Mucosa of descending colon (tissue), 3 donors: Measurements from ENCODE around the gene ERGIC1. TPM values are rescaled to one million over a fixed set of nuclear protein-coding genes. Genes with fewer than 3 reads are reported as not detected.
A peak's percentile ranks its signal among the peaks of the same experiment; 100 is the strongest.
"Not testable (repeated sequence)": the region's sequence is repeated elsewhere in the genome, so short reads cannot be mapped to it uniquely, and the experiment has no call there.

ENCODE experiments used
- ATAC-seq: fragments of 200-7000 bp; cut with Tn5 transposase; one replicate; pipeline ENCODE4 v1.9.1; 2020; ENCODE audit warnings: mild to moderate bottlenecking, moderate library complexity
- DNase-seq, 3 donors: peaks; one replicate each; pipeline ENCODE4 v3.0.0-alpha.2; 2020
- H3K36me3 ChIP-seq: fragments of 200-600 bp; one replicate; pipeline ENCODE4 v1.8.0; 2021; ENCODE audit warnings: low read depth, mild to moderate bottlenecking
- H3K4me1 ChIP-seq: fragments of 200-600 bp; one replicate; pipeline ENCODE4 v1.8.0; 2021; ENCODE audit warnings: low read depth, mild to moderate bottlenecking
- H3K4me3 ChIP-seq: fragments of 200-600 bp; one replicate; pipeline ENCODE4 v1.8.0; 2021; ENCODE audit warnings: mild to moderate bottlenecking
- H3K9me3 ChIP-seq: fragments of 200-600 bp; one replicate; pipeline ENCODE4 v1.8.0; 2021; ENCODE audit warnings: mild to moderate bottlenecking
- CTCF ChIP-seq: fragments of 200-600 bp; IDR thresholded peaks from one replicate; pipeline ENCODE4 v1.8.0; 2022; ENCODE audit warnings: antibody characterized with exemption, mild to moderate bottlenecking
- intact Hi-C, 2 donors: fragments of 100-400 bp; cut with DNase I in 1 of 2; cut with micrococcal nuclease in 1 of 2; formaldehyde crosslinking; loops; one replicate each; pipeline versions ENCODE4 v1.11.0 to v1.11.1; 2022; cut with DNase I, micrococcal nuclease
- total RNA-seq, 3 donors: library from RNA; stranded (reverse); fragmentation: NEBNext Ultra II Directional in 2 of 3; extraction: Animal tissue kit (Norgen Biotek cat#: 25700) in 2 of 3; gene quantifications; one replicate each; pipeline versions ENCODE4 v1.2.1 to v1.2.4, GENCODE V29; 2021 to 2023
- donor health status: DM: no; HTN: no; CAD: no; lungs with moderate emphysema.
- donor health status: DM: no; HTN: no; CAD: no.
- donor health status: DM: no; HTN: yes; CAD: no.

The ERGIC1 gene
- total RNA-seq, 3 donors from 2014 or later: 153 to 222 (median 199) TPM

- DNase-seq (no peak), ATAC-seq (no peak)
- no peak overlapping the region for H3K4me3 ChIP-seq
- H3K36me3 ChIP-seq: no peaks in the 10 kb centered on the region
- H3K4me1 ChIP-seq: peaks cover 38% of the 10 kb centered on the region
- intact Hi-C loops: no loop called here
- H3K9me3 ChIP-seq: no peaks in the 10 kb centered on the region
- TF ChIP-seq CTCF: no peak
These were observed 28.2 kb downstream of the ERGIC1 start for GRCh38 chr5:172862165-172862801.

DNA sequence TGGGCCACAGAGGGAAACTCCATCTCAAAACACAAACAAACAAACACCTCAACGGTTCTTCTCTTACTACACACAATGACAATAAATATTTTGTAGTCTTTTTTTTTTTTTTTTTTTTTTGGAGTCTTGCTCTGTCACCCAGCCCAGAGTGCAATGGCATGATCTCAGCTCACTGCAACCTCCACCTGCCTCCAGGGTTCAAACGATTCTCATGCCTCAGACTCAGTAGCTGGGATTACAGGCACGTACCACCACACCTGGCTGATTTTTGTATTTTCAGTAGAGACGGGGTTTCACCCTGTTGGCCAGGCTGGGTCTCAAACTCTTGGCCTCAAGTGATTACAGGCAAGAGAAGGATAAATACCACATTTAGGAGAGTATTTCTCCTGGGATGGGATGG, 30.1 kb downstream of the ERGIC1 start:
- H3K36me3 ChIP-seq, ATAC-seq, intact Hi-C loops, H3K4me3 ChIP-seq, DNase-seq, H3K9me3 ChIP-seq: not testable (repeated sequence)
- peaks cover 22% of the 10 kb centered on the region for H3K4me1 ChIP-seq

DNA sequence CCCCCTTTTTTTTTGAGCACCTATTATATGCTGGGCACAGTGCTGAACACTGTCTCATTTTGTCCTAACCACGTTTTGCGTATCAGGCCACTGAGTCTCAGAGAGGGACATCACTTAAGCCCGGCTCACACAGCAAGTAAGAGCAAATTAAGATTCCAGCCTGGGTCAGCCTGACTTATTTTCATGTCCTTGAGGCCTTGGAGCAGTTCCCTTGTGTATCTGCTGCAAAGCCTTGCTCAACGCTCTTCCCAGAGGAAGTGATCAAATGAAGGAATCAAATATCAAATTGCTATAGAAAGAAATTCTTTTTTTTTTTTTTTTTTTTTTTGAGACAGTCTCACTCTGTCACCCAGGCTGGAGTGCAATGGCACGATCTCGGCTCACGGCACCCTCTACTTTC, 30.7 kb downstream of the ERGIC1 start:
- Histone ChIP-seq H3K9me3 (no peaks in the 10 kb centered on the region), H3K4me1 (peaks cover 16% of the 10 kb centered on the region), H3K4me3 (no peak overlapping the region), H3K36me3 (no peaks in the 10 kb centered on the region)
- ATAC-seq (no peak), DNase-seq (no peak)
- TF ChIP-seq CTCF: no peak
- intact Hi-C loops: no loop called here

DNA sequence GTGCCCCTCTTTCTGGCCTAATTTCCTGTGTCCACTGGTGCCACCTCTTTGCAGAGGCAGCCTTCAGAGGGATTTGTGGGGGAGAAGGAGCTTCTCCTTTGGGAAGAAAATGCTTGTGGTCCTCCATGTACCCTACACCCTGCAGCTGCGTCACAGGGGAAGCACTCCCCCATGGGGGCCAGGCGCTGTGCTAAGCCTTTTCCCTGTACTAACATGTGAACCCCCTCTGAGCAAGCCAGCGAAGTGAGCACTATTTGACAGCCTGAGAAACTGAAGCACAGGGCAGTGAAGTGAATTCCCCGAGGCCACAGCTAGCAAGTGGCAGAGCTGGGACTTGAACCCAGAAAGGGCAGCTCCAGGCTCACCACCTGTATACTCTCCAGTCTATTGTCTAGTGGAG, 32.3 kb downstream of the ERGIC1 start:
- intact Hi-C loops: no loop called here

DNA sequence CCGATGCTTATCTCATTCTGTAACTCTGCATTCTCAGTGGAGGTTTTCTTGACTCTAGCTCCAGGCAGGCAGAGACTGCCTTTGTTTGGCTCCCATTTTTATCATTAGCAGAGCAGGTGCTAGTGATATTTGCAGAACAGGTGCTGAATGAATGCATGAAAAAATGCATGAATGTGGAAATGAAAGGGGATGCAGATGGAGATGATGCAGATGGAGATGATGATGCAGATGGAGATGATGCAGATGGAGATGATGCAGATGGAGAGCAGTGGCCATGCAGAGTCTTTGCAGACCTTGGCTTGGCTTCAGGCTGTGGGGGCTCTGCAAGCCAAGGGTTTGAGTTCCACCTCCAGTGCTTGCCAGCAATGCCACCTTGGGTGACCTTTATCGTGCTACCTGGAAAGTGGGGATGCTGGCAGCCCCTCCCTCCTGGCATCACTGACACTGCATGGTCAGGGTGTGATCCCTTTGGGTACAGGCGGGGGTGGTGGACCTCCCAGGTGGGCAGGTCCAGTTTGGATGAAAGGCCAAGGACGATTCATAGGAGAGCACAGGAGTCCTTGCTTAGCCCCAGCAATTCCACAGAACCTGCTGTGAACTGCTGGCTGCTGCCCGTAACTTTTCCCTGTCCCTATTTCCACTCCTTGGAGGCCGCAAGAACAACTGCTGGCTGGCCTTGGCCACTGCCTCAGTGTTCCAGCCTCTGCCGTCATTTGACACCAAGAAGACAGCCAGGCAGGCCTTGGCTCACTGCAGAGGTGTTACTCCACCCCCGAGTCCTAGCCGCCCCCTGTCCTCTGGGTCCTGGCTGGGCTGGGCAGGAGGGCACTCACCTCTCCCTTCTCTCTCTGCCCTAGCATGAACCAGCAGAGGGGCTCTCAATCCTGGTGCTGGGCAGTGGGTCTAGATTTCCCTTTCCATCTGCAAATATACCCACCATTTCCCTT, 33.0 kb downstream of the ERGIC1 start:
- TF ChIP-seq CTCF: no peak
- peak in 1 of 3 donors; percentile 21 for DNase-seq
- intact Hi-C loops: no loop called here
- no peak for ATAC-seq
- H3K9me3 ChIP-seq: no peaks in the 10 kb centered on the region
- H3K4me3 ChIP-seq: no peak overlapping the region
- H3K4me1 ChIP-seq: peaks cover 3% of the 10 kb centered on the region
- H3K36me3 ChIP-seq: no peaks in the 10 kb centered on the region

More for the DNA sequence above, 32.3 kb downstream of the ERGIC1 start:
- ATAC-seq (no peak), DNase-seq (peak in 1 of 3 donors; percentile 14)
- no peaks in the 10 kb centered on the region for H3K36me3 ChIP-seq
- no peak for TF ChIP-seq CTCF
- H3K4me1 ChIP-seq: peaks cover 3% of the 10 kb centered on the region
- no peaks in the 10 kb centered on the region for H3K9me3 ChIP-seq
- H3K4me3 ChIP-seq: no peak overlapping the region
